Epithelial cell of alveolus of lung (primary cell): Measurements from ENCODE around the gene PEDS1. TPM values are rescaled to one million over a fixed set of nuclear protein-coding genes. Genes with fewer than 3 reads are reported as not detected.

ENCODE experiments used
- total RNA-seq: library from RNA; depleted of rRNA; stranded (reverse); fragments of >200 nt; gene quantifications from 2 replicates; pipeline ENCODE4 v1.2.1, GENCODE V29; 2015

The PEDS1 gene
- total RNA-seq = 37.0 and 41.1 TPM in 2 replicates

GRCh38 chr20:50153500-50154377, at the start of gene PEDS1:
Gene PEDS1 (minus strand): TSS chr20:50153723. CDS start chr20:50153637, 86 bp downstream.

DNA sequence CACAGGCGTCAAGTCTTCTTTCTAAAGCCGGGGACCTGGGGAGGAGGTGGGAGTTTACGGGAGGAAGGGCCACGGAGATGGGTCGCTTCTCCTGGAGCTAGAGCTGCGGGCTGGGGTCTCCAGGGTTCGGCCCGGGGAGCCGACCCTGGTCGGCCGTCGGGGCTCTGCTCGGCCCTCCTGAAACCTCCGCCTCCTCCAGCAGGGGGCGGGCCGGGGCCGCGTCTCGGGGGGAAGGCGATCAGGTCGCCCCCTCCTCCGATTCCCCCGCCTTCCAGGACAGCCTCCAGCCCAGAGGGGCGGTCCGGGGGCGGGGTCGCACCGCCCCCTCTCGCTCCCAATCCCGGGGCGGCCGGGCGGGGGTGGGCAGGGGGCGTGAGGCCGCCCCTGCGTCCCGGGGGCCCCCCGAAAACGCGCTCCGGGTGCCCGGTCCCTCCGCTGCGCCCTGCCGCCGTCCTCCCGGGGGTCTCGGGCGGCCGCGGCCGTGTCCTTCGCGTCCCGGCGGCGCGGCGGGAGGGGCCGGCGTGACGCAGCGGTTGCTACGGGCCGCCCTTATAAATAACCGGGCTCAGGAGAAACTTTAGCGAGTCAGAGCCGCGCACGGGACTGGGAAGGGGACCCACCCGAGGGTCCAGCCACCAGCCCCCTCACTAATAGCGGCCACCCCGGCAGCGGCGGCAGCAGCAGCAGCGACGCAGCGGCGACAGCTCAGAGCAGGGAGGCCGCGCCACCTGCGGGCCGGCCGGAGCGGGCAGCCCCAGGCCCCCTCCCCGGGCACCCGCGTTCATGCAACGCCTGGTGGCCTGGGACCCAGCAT, 36.9 kb upstream of the PEDS1 start, which contains the start of gene CEBPB:
Gene CEBPB (plus strand): TSS at position 580 of the 814 bp plus-strand sequence. CDS start 204 bp downstream, at position 784.

GRCh38 chr20:50112512-50113419, 40.8 kb downstream of the PEDS1 start, which contains the start of gene UBE2V1:
Gene UBE2V1 (minus strand): TSS chr20:50113150. CDS start chr20:50113128, 22 bp downstream.

Other genes with a start within 250 kb of the PEDS1 start
- 2.6 and 3.5 TPM in 2 replicates for gene SPATA2, start 238.2 kb downstream of the PEDS1 start, total RNA-seq
- gene RNF114, start 217.3 kb downstream of the PEDS1 start, total RNA-seq = 102 and 130 TPM in 2 replicates
- 11.7 and 12.4 TPM in 2 replicates for gene SNAI1, start 170.7 kb downstream of the PEDS1 start, total RNA-seq
- gene UBE2V1, start 40.6 kb downstream of the PEDS1 start, total RNA-seq = 59.2 and 73.6 TPM in 2 replicates
- gene CEBPB, start 37.1 kb upstream of the PEDS1 start, total RNA-seq = 101 and 226 TPM in 2 replicates